HG03521 (cell line): ENCODE measurements around the gene KLHL29.

ENCODE experiments used
- ATAC-seq: cut with Tn5 transposase; IDR thresholded peaks from one replicate; pipeline ENCODE4 v1.9.1; 2021; ENCODE audit warnings: mild to moderate bottlenecking, moderate library complexity; ENCODE audit not compliant: unreplicated experiment

Gene KLHL29

DNA sequence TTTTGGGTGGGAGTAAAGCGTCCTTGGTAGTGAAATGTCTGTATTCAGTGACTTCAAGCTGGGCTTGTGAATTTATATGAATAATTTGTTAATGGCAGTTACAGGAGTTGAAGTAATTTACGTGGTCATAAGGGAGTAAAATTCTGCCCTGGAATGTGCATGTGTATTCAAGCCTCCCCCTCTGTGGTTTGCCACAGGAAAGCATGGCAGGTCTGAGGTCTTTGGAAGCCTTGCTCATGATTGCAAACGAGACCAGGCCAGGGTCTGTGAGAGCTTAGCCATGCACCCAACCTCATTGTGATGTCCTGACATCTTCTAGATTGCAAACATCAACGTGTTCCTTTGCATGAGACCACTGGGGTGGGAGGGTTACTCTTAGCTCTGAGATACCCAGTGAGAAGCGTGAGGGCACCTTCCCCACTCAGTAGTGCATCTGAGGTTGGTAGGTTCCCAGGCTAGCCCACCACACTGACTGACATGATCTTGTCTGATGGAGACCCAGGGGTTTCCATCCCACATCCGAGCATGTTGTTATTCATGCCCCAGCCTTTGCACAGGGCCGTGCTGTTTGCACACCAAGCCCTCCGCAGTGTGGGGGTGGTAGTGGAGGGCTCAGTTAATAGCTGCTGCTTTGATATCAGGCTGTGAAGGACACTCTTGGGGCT is 216.5 kb downstream of the KLHL29 start:
- no peak for ATAC-seq

DNA sequence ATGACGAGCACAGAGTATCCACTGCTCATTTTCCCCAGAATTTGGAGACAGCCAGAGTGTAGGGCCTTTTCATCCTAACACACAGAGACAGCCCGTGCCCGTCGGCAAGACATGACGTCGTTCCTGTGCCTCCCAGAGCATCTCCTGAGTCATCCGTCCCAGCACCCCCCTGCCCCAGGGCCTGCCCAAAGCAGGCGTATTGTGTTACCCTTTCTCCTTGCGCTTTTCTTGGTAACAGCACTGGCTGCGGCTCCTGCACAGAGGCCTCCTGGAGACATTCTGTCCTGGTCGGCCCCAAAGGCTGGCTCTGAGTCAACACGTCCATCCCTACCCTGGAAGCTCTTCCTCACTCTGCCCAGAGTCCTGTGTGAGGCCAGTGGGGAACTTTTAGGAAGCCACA is 217.1 kb downstream of the KLHL29 start:
- no peak for ATAC-seq

DNA sequence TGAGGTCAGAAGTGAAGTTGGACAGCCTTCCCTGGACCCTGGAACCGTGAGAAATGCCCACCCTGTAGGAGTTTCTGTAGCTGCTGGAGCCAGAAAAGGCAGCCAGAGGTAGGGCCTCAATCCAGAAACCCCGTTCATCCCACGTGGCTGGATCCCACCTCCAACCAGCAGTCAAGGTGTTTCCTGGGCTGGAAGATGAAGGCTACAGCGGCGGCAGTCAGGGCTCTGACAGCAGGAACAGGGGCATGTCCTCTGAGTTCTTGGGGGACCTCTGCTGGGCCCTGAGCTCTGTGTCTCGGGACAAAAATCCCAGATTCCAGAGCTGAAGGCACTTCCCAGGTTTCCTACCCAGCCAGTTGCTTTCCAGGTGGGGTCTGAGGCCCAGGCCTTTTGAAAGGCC is 218.2 kb downstream of the KLHL29 start:
- no peak for ATAC-seq

- no peak for ATAC-seq
These were observed 218.6 kb downstream of the KLHL29 start for GRCh38 chr2:23603581-23603980.

- no peak for ATAC-seq
These were observed 219.8 kb downstream of the KLHL29 start for GRCh38 chr2:23604731-23605130.

DNA sequence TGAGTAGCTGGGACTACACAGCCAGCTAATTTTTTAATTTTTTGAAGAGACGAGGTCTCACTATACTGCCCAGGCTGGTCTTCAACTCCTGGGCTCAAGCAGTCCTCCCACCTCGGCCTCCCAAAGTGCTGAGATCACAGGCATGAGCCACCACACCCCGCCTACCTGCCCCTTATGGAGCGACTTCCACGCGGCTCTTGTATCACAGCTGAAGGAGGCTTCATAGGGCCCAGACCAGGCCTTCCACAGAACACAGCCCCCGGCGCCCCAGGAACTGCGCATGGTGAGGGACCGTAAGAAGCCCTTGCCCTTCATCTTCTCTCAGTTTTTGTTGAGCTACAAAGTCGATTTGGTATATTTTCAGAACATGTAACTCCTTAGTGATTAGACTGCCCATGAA is 220.3 kb downstream of the KLHL29 start:
- no peak for ATAC-seq

DNA sequence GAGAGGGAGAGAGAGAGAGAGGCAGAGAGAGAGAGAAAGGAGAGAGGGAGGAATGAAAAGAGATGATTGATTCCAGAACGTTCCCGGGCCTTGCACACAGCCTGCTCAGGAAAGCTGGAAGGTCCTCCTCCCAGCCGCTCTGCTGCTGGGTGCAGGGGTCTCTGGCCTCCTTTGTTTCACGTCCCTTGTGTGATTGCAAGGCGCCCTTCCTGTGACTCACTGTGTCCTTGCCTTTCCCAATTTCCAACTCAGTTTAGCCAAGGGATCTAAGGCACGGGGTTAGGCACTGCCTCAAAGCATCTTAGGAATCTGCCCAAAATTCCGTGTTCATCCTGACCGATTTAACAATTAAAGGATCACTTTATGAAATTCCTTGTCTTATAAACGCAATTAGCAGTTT is 221.2 kb downstream of the KLHL29 start:
- no peak for ATAC-seq

GRCh38 chr2:23606968-23607367 is 222.0 kb downstream of the KLHL29 start:
- no peak for ATAC-seq

DNA sequence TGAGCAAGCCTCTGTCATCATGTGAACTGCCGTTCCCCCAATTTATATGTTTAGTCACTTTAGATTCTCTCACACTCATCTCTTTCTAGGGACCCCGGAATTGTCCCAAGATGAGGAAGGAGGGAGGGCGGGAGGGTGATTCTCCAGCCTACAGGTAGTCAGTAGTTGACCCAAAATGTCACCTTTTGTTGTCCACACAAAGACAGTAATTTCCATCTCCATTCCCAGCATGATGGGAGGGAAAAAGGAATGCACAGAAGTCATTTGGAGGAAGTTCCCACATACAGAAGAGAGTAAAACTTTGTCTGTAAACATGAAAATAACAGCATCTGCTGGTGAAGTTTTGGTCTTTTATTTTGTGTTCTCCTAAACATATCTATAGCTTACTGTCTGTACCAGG is 222.9 kb downstream of the KLHL29 start:
- no peak for ATAC-seq

DNA sequence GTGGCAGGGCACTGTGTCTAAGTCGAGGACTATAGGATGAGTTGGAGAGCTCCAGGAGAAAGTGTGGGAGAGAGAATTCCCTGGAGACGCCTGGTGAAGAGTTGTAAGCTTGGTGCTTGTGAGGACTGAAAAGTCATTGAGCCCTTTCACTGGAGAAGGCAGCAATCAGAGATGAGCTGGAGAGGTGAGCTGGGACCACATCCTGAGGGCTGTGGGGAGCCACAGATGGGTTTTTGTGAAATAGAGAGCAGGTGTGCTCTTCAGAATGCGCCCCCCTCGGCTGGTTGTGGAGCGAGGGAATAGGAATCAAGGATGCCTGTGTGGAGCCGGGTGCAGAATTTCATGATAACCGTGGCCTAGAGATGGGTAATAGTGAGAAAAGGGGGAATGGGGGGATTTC is 224.3 kb downstream of the KLHL29 start:
- ATAC-seq, result no peak

DNA sequence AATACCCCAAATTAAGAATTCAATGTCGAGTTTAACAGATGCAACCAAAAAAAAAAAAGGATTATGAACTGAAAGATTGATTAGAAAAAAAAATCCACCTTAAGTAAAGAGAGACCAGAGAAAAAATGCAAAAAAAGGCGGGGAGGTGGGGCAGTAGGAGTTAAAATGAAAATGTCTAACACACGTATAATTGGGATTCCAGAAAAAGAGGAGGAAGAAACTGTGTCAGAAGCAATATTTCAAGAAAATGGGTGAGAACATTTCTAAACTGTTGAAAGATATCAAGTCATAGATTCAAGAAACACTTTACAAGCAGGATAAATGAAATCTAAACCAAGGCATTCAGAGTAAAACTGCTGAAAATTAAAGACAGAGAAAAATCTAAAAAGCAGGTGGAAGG is 226.9 kb downstream of the KLHL29 start:
- no peak for ATAC-seq

GRCh38 chr2:23614701-23615100 is 229.7 kb downstream of the KLHL29 start:
- no peak for ATAC-seq

DNA sequence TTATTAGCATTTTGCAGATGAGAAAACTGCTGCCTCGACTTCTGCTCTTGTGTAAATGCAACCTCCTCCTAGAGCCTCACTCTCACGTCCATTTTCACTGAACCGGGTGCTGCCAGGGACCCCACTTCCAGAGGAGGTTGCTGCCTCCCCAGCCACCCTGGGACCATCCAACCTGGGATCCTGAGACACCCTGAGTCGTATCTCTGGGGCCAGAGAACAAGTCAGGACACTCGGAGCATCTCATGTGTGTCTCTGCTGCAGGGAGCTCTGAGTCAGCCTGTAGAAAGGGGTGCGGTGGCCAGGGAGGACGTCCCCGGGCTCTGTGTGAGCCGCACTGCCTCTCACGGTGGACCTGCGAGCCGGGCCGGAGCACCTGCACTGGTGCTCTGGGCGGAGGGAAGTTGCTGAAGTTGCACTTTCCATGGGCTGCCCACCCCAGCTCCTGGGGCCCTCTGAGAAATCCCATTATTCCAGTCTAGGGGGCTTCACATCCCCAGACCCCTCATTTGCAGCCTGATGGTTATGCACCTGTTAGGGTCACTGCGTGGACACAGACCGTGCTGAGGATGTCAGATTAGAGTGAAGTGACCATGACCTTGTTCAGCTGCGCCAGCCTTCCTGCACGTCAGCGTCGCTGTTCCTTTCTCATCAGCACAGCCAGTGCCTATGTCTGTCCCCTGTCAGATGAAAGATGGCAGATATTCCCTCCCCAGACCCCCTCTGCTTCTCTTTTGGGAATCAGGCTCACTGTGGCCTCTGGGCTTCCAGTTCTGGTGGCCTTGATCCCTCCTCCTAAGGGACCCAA is 230.4 kb downstream of the KLHL29 start:
- ATAC-seq, result no peak

- no peak for ATAC-seq
These were observed 231.7 kb downstream of the KLHL29 start for GRCh38 chr2:23616630-23617029.

- no peak for ATAC-seq
These were observed 232.3 kb downstream of the KLHL29 start for GRCh38 chr2:23617167-23617810.

DNA sequence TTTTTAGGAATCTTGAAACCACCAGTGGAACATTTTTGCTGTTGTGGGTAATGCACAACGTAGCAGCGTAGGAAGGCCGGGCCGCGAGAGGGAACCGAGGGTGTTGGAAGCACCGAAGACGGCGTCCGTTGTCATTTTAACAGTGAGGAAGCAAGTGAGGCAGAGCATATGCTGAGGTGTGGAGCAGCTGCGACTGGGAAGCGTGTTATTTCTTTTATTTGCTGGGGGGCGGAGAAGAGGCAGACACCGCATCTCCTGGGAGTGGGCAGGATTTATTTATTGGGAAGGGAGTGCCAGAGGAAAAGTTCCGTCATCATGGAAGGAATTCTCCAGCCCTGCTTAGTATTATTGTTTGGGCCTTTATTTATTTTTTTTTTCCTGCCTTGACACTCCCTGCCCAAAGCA is 232.8 kb downstream of the KLHL29 start:
- no peak for ATAC-seq

GRCh38 chr2:23618265-23618664 is 233.3 kb downstream of the KLHL29 start:
- ATAC-seq, result no peak

- no peak for ATAC-seq
These were observed 234.0 kb downstream of the KLHL29 start for GRCh38 chr2:23618794-23619530.

GRCh38 chr2:23619941-23620340 is 235.0 kb downstream of the KLHL29 start:
- no peak for ATAC-seq

- ATAC-seq, result no peak
These were observed 235.9 kb downstream of the KLHL29 start for GRCh38 chr2:23620841-23621341.

DNA sequence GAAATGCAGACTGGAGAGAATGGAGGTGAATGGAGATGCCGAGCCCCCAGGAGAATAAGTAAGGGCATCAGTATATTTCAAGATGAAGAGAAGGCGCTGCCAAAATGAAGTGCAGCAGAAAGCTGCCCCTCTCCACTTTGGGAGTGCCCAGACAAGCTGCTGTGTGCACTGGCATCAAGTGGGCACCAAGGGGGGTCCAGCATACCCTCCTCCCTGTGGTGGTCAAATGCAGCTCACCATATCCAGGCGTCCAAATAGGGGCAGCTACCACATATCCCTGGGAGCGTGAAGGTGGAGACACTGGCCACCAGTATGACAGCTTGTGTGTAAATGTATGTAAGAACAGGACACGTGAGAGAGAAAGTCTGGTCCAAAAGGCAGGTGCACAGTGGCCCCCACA is 236.6 kb downstream of the KLHL29 start:
- ATAC-seq, result no peak
